IMR-90 (cell line): ENCODE results near the gene SIKE1.

Experiments used
- CTCF ChIP-seq: conservative IDR thresholded peaks from 2 replicates; pipeline ENCODE4 v1.5.1; 2012; ENCODE audit warnings: mild to moderate bottlenecking, low read depth, low read length, improper control_type of control experiment
- MXI1 ChIP-seq: IDR thresholded peaks from 2 replicates; pipeline ENCODE4 v1.6.1; 2012; ENCODE audit warnings: low read depth, mild to moderate bottlenecking, low read length, moderate library complexity, borderline replicate concordance
- POLR2A ChIP-seq: IDR thresholded peaks from 2 replicates; pipeline ENCODE4 v1.6.1; 2012; ENCODE audit warnings: mild to moderate bottlenecking, low read depth, low read length
- USF2 ChIP-seq: fragments of 150-350 bp; IDR thresholded peaks from 2 replicates; pipeline ENCODE4 v1.6.1; 2017; ENCODE audit warnings: mild to moderate bottlenecking, antibody characterized with exemption, low read length, low read depth

- no peak for TF ChIP-seq POLR2A
- no peak for TF ChIP-seq CTCF
- TF ChIP-seq USF2: no peak
- no peak for TF ChIP-seq MXI1
These were observed 22.1 kb downstream of the SIKE1 start for GRCh38 chr1:114758256-114758832.
